GM18861 (cell line): Measurements from ENCODE around the gene RIPOR3.
"Not testable (repeated sequence)": the region's sequence is repeated elsewhere in the genome, so short reads cannot be mapped to it uniquely, and the experiment has no call there.

ENCODE experiments used
- ATAC-seq: cut with Tn5 transposase; IDR thresholded peaks from one replicate; pipeline ENCODE4 v1.9.1; 2021; ENCODE audit not compliant: unreplicated experiment

The RIPOR3 gene

DNA sequence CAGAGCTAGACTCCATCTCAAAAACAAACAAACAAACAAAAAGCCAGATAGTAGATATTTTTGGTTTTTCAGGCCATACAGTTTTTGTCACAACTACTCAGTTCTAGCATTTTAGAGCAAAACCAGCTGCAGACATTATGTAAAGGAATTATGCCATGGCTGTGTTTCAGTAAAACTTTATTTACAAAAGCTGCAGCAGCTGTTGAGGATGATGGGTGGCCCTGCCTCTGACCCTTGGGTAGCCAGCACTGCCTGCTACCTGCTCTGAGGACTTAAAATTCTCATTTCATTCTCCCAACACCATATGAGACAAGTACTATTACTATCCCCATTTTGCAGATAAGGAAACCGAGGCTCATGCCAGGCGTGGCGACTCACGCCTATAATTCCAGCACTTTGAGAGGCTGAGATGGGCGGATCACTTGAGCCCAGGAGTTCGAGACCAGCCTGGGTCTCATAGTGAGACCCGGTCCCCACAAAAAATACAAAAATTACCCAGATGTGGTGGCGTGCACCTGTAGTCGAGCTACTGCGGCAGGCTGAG, 56.3 kb downstream of the RIPOR3 start:
- ATAC-seq: no peak

DNA sequence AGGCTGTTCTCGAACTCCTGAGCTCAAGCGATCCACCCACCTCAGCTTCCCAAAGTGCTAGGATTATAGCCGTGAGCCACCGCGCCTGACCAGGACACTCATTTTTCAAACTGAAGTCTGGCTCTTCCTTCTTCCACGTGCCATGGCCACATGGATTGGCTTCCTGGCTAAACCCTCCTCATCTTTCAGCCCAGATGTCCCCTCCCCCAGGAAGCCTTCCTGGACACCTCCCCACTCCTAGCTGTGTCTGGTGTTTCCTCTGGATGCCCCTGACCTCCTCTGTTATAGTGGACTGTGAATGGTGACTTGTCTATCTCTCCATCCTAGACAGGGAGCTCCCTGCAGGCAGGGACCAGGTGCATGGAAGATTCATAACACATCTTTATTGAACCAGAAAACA, 57.2 kb downstream of the RIPOR3 start:
- no peak for ATAC-seq

DNA sequence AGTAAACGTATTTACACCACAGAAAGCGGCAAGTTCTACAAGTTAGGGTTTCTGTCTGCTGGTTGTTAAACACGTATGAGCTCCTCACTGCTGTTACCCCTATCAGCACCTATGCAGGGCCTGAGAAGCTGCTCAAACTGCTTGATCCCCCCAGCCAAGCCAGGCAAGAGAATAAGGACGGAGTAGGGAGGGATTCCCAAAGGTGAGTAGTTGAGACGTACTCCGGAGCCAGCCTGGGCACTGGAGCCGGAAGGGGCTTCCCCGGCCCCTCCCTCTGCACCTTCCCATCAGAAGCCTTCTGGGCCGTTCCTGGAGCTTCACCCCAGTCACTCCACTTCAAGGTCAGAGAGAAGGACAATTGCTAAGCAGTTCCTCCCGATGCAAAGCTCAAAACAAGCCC, 58.0 kb downstream of the RIPOR3 start:
- ATAC-seq: no peak

DNA sequence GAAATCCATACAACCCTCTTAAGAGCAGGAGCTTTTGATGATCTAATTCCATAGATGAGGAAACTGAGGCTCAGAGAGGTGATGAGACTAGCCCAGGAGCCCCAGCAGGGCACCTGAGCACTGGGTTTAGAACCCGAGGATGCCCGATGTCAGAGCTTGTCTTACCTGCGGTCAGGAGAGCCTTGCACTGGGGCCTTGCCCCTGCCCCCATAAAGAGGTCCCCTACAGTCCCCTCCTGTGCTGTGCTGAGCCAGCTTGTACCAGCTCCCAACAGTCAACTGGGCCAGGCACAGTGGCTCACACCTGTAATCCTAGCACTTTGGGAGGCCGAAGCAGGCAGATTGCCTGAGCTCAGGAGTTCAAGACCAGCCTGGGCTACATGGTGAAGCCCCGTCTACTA, 58.6 kb downstream of the RIPOR3 start:
- ATAC-seq: no peak

DNA sequence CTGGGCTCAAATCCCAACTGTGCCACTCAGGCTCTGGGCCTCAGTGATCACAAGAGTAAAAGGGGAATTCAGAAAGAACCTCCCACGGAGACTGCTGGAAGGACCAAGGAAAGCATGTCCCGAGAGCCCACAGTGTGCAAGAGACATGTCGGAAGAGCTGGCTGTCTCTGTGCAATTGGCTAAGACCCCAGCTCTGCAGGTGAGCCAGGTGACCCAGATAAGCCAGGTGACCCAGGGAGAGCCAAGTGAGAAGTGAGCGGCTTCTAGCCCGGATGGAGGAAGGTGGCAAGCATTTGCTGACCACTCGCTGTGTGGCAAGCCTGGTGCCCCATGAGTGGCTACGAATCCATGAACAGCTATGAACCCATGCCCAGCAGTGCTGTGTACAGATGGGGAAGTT, 59.1 kb downstream of the RIPOR3 start:
- no peak for ATAC-seq

DNA sequence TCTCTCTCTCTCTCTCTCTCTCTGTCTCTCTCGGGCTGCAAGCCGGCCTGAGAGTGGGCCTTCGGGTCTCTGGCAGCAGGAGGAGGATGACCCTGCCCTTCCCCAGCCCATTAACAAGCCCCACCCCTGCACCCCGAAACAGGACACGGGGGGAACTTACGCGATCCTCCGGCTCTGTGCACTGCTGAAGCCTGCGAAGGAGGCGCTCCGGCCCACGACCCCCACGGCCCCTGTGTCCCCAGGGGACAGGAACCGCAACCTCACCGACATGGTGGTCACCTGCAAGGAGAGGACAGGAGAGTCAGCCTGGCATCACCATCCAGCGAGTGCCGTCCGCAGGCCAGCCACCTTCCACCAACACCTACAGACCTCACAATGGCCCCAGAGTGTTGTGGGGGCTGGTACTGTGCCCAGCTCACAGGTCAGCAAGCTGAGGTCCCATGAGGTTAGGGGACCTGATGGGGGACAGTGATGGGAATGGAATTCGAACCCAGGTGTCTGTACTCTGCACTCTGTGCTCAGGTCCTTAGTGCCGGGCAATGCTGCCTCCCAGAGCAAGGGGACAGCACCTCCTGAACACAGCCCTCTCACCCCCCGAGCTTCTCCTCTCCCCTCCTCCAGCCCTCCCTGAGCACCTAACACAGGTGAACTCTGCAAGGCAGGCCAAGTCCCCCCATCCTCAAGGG, 60.6 kb downstream of the RIPOR3 start:
- ATAC-seq: no peak

DNA sequence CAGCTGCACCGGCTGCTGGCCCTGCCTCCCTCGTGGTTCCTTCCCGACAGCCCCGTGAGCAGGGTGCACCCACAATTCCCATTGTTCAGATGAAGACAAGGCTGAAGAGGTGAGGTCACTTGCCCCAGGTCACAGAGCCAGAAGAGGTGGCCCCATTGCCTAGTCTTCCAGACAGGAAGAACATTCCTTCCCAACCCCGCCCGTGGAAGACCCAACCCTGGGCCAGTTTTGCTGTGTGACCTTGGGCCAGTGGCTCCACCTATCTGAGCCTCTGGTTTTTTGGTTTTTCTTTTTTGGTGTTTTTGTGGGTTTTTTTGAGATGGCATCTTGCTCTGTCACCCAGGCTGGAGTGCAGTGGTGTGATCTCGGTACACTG, 61.7 kb downstream of the RIPOR3 start:
- no peak for ATAC-seq

DNA sequence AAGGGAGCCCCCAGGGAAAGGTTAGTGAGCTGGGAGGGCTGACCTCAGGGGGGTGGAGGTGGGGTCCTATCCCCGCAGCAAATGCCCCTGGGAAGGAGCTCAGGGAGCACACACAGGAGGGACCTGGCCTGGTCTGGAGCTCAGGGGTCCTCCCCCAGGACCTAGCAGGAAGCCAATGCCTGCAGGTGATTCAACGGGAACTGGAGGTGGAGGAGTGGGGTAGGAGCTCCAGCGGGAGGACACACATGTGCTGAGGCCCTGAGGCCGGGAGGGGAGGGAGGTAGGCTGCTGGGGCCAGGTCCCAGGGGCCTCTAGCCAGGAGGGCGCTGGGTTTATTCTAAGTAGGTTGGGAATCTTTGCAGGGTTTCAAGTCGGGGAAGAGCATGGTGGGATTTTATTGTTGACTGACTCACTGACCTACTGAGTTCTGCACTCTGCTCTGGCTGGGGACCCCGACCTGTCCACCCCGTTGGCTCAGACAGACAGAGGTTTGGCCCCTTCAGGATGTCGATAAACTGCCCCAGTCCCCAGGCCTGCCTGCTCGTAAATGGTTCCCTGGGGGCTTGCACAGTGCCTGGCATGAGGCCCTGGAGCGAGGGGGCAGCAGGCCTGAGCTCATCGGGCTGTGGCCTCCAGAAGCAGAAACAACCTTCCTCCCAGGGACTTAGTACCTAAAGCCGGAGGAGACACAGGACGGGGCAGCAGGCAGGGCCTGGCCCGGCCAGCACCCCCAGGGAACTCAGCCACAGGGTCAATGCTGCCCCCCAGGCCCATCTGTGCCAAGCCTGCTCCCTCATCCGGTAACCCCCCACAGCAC, 62.3 kb downstream of the RIPOR3 start:
- no peak for ATAC-seq

DNA sequence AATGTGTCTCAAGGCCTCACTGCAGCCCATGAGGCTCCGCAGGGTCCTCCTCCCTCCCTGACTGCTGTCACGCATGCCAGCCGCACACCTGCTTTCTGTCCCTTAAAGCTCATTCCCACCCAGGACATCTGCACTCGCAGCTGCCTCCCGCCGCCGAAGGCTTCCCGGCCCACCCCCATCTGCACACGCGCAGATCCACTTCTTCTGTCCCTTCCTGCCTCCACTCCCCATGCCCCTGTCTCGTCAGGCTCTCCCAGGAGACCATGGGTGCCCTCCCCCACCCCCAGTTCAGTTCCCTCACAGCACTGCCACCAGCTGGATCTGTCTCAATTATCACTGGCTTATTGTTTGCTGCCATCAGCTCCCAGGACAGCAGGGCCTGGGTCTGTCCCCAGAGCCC, 63.0 kb downstream of the RIPOR3 start:
- ATAC-seq: no peak

DNA sequence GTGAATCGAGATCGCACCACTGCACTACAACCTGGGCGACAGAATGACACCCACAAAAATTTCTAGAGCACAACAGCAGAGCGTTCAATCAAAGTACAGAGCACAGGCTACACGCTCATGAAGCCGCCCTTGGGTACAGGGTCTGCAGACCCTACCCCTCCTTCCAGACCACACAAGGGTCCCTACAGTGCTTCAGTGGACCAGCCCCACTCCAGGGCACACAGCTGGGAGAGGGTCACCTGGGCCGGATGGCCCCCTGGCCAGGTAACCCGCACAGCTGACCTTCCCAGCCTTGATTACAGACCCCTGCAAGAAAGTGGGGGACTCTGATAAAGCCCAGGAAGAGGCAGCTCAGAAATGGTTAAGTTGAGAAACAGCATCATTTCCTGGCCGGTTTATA, 63.6 kb downstream of the RIPOR3 start:
- ATAC-seq: no peak

DNA sequence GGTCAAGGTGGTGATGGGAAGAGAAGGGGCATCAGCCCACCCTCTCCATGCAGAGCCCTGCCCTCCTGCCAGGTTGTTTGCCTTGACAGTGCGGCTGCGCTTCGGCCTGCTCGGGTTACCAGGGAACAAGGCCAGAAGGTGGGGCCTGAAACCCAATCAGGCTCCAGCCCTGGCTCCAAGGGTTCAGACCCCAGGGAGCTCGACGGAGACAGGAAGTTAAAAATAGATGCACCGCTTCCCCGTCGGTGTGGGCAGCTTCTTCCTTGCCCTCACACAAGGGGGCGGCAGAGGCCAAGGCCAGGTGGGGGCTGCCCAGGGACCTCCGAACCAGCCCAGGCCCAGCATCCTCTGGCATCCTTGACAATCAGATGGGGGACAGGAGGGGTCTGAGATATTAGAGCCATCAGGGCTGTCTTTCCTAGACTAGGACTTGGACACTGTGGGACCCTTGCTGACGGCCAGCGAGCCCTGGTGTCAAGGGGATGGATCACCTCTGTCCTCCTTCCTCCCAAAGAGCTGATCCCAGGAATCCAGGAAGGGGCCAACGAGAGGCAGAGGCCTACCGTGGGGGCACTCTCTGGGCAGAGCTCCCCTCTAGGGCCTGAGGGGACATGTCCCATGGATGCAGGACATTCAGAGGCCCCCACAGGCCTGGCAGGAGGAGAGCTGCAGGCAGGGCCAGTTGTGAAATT, 65.2 kb downstream of the RIPOR3 start:
- no peak for ATAC-seq

DNA sequence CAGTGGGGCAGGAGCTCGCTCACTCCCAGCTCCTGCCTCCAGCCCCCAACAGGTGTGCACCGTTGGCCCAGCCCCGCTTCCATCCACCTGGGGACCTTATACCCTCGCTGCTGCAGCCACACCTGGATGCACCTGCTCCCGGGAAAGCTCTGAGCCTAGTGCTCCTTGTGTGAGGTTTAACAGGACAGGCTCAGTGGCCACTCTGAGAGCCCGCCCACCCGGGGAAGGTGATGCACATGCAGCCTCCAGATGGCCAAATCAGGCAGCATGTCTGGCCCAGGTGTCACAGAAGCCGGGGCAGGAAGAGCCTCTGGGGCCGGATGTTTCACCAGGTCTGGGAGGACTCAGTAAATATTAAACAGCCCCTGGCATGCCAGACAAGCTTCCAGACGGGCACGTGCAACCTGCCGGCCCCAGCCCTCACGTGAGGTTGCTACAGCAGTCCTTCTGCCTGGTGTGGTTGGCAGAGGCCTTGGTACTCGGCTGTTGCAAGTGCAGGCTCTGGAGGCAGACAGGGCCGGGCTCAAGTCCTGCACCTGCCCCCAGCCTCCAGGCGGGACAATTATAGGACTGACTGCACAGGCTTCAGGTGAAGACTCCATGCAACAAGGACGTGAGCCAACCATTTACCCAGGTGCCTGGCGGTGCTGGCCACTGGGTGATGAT, 66.9 kb downstream of the RIPOR3 start:
- no peak for ATAC-seq

DNA sequence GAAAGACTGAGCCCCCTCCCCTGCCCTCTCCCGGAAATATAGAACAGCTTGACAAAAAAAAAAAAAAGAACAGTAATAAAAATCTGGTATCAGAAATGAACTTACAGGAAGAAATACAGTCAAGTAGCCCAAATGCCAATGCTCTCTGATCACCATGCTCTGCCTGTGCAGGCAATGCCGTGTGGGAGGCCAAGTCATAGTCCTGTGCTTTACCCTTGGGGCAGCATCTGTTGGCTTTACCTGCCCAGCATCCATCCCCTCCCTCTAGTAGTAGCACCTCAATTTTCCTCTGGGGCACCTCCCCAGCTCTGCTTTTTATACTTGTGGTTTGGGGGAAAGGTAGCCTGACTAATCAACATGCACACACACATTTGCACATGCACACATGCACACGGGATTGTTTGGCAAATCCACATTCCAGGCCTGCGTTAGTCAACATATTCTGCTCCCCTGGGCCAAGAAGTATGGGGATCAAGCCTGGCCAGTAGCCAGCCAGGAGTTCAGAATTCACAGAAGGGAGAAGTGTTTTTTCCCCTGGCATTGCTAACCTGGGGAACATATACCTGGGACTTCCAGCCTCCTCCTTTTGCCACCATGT, 70.2 kb downstream of the RIPOR3 start:
- ATAC-seq: no peak

DNA sequence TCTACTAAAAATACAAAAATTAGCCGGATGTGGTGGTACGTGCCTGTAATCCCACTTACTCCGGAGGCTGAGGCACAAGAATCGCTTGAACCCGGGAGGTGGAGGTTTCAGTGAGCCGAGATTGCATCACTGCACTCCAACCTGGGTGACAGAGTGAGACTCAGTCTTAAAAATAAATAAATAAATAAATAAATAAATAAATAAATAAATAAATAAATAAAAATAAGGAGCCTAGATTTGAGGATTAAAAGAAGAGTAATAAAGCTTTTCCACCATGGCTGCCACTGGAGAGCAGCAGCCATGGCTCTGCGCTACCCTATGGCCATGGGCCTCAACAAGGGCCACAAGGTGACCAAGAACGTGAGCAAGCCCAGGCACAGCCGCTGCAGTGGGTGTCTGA, 70.9 kb downstream of the RIPOR3 start:
- not testable (repeated sequence) for ATAC-seq

DNA sequence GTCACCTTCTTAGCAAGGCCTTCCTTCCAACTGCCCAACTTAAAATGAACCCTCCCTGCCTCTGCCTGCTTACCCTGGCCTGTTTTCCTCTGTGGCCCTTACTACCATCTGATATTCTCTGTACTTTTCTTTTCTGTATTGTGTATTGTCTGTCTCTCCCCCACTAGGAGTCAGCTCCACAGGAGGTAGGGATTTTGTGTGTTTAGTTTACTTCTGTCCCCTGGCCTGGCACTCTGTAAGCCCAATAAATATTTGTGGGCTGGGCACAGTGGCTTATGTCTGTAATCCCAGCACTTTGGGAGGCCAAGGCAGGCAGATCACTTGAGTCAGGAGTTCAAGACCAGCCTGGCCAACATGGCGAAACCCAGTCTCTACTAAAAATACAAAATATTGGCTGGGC, 72.8 kb downstream of the RIPOR3 start:
- ATAC-seq: no peak

DNA sequence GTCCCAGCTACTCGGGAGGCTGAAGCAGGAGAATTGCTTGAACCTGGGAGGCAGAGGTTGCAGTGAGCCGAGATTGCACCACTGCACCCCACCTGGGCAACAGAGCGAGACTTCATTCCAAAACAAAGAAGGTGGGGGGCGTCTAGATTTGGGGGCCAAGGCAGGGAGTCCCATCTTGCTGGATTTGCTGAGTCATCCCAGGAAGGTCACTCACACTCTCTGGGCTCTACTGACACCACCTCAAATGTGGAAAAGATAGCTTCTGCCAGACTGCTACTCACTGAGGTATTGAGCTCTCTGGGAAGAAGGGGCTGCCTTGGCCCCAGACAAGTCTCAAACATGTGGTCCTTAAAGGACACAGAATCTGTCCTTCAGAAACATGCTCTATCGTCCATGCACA, 74.3 kb downstream of the RIPOR3 start:
- ATAC-seq: no peak

DNA sequence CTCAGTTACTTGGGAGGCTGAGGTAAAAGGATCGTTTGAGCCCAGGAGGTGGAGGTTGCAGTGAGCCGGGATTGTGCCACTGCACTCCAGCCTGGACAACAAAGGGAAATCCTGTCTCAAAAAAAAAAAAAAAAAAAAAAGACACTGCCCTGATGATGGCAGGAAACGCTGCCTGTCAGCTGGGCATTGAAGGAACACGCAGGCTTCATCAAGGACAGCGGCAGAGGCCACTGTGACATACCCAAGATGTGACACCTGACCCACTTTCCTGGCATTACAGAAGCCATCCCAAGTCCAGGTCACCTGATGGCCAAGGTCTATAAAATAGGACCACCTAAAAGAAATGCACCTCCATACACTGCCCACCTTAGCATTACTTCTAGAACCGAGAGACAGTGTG, 75.9 kb downstream of the RIPOR3 start:
- no peak for ATAC-seq

DNA sequence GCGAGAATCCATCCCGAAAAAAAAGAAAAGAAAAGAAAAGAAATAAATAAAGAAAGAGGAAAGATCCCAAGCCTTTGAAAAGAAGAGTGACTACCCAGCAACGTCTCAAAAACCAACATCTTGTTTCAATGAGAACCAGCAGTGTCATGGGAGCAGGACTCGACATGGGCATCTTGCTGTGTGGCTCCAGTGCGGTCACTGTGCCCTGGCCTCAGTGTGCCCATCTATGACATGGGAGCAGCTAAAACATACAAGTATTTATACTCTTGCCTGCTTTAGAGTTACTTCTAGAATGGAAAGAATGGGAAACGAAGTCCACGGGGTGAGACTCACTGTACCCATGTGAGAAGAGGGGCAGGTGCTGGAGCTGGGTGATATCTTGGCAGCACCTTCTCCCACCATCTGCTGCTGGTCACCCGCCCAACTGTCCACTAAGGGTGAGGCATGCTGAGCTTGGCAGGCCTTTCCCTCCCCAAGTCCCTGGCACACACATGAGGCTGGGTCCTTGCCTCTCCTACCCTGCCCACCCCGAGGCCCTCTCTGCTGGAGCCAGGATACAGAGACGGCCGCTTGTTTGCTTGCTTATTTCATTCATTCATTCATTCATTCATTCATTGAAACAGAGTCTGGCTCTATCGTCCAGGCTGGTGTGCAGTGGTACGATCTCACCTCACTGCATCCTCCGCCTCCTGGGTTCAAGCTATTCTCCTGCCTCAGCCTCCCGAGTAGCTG, 77.7 kb downstream of the RIPOR3 start:
- ATAC-seq: no peak

DNA sequence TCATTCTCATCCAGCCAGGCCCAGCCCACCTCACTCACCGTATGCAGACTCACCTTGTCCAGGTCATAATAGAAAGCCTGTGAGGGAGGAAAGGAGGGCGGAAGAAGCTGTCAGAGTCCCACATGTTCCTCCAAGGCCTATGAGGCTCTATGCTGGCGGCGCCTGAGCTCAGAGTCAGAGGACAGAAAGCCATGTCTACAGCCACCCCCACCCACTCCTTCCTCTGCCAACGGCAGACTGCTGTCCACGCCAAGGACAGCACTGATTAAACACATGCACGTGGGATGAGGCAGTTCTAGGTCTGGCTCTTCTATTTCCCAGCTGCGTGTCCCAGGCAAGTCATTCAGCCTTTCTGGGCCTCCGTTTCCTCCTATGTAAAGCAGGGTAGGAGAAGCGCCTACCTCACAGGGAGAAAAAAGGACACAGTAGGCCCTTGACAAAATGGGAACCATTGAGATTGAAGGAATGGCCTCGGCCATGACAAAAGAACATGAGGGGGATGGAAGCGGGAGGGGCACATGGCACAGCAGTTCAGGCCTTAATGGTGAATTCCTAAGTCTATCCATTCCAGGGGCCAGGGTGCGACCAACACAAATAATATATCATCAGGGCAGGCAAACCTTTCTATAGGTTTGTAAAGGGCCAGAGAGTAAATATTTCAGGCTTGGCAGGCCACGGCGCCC, 80.1 kb downstream of the RIPOR3 start:
- ATAC-seq: no peak
